ENCODE data around the gene QPCT.

DNA sequence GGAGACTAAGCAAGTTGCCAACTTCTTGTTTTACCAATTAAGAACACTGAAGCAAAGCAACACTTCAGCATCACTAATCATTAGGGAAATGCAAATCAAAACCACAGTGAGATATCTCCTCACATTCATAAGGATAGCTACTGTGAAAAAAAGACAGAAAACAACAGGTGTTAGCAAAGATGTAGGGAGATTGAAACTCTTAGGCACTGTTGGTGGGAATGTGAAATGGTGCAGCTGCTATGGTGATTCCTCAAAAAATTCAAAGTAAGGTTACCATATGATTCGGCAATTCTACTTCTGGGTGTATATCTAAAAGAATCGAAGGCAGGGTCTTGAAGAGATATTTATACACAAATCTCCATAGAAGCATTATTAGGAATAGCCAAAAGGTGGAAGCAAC is 11.2 kb upstream of the QPCT start:
- TF ChIP-seq TAF1 (IDR thresholded peaks at IDR 0.05; ENCODE audit: borderline replicate concordance, low read depth, low read length) (no peak), SIN3A (IDR thresholded peaks at IDR 0.05; ENCODE audit: borderline replicate concordance, low read depth, low read length) (no peak), CTCF (IDR thresholded peaks at IDR 0.05) (no peak), FOXJ3 (CRISPR knock-in tag; IDR thresholded peaks at IDR 0.05) (no peak), NRF1 (IDR thresholded peaks at IDR 0.05; ENCODE audit: low read depth, low read length) (no peak)
- TF ChIP-seq, protein P1, sequence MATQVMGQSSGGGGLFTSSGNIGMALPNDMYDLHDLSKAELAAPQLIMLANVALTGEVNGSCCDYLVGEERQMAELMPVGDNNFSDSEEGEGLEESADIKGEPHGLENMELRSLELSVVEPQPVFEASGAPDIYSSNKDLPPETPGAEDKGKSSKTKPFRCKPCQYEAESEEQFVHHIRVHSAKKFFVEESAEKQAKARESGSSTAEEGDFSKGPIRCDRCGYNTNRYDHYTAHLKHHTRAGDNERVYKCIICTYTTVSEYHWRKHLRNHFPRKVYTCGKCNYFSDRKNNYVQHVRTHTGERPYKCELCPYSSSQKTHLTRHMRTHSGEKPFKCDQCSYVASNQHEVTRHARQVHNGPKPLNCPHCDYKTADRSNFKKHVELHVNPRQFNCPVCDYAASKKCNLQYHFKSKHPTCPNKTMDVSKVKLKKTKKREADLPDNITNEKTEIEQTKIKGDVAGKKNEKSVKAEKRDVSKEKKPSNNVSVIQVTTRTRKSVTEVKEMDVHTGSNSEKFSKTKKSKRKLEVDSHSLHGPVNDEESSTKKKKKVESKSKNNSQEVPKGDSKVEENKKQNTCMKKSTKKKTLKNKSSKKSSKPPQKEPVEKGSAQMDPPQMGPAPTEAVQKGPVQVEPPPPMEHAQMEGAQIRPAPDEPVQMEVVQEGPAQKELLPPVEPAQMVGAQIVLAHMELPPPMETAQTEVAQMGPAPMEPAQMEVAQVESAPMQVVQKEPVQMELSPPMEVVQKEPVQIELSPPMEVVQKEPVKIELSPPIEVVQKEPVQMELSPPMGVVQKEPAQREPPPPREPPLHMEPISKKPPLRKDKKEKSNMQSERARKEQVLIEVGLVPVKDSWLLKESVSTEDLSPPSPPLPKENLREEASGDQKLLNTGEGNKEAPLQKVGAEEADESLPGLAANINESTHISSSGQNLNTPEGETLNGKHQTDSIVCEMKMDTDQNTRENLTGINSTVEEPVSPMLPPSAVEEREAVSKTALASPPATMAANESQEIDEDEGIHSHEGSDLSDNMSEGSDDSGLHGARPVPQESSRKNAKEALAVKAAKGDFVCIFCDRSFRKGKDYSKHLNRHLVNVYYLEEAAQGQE (IDR thresholded peaks at IDR 0.05; ENCODE audit: low read depth, low read length), result no peak

Measured in SK-N-SH (cell line).